H9 (cell line): Measurements from ENCODE around the gene FLOT2. TPM values are rescaled to one million over a fixed set of nuclear protein-coding genes. Genes with fewer than 3 reads are reported as not detected.

ENCODE experiments used
- DNase-seq: peaks from one replicate; pipeline ENCODE4 v3.0.0-alpha.2; 2017
- H2AFZ ChIP-seq: one replicate; pipeline ENCODE4 v1.6.1; 2013; ENCODE audit warnings: mild to moderate bottlenecking, low read length, control low read depth, moderate library complexity
- H2AK5ac ChIP-seq: 2 replicates; pipeline ENCODE4 v1.6.1; 2013; ENCODE audit warnings: low read length, control low read depth, mixed read lengths; ENCODE audit not compliant: insufficient read length
- H2BK120ac ChIP-seq: one replicate; pipeline ENCODE4 v1.6.1; 2013; ENCODE audit warnings: low read depth, mild to moderate bottlenecking, low read length, control low read depth, inconsistent platforms; ENCODE audit not compliant: poor library complexity, severe bottlenecking
- H2BK12ac ChIP-seq: 2 replicates; pipeline ENCODE4 v1.6.1; 2013; ENCODE audit warnings: low read length, control low read depth, mixed read lengths, low read depth; ENCODE audit not compliant: insufficient read length
- H2BK15ac ChIP-seq: 2 replicates; pipeline ENCODE4 v1.6.1; 2013; ENCODE audit warnings: low read depth, low read length, control low read depth
- H2BK20ac ChIP-seq: one replicate; pipeline ENCODE4 v1.6.1; 2013; ENCODE audit warnings: low read depth, mild to moderate bottlenecking, low read length, control low read depth, inconsistent platforms; ENCODE audit not compliant: poor library complexity, severe bottlenecking
- H2BK5ac ChIP-seq: 2 replicates; pipeline ENCODE4 v1.6.1; 2013; ENCODE audit warnings: low read length, control low read depth, mixed read lengths; ENCODE audit not compliant: insufficient read length
- H3K14ac ChIP-seq: 2 replicates; pipeline ENCODE4 v1.6.1; 2013; ENCODE audit warnings: low read length, control low read depth; ENCODE audit not compliant: insufficient read depth
- H3K18ac ChIP-seq: 2 replicates; pipeline ENCODE4 v1.6.1; 2013; ENCODE audit warnings: low read depth, mild to moderate bottlenecking, mixed read lengths, low read length, control low read depth; ENCODE audit not compliant: insufficient read length
- H3K23ac ChIP-seq: 2 replicates; pipeline ENCODE4 v1.6.1; 2013; ENCODE audit warnings: low read length, control low read depth, mixed read lengths, low read depth; ENCODE audit not compliant: insufficient read length
- H3K23me2 ChIP-seq: 2 replicates; pipeline ENCODE4 v1.6.1; 2013; ENCODE audit warnings: low read depth, mild to moderate bottlenecking, mixed read lengths, low read length, control low read depth; ENCODE audit not compliant: insufficient read length, poor library complexity, severe bottlenecking
- H3K27ac ChIP-seq: 2 replicates; pipeline ENCODE4 v1.5.1; 2013; ENCODE audit warnings: low read length, control low read depth, mixed read lengths, low read depth; ENCODE audit not compliant: insufficient read length
- H3K27me3 ChIP-seq: 2 replicates; pipeline ENCODE4 v1.6.1; 2013; ENCODE audit warnings: low read length, control low read depth, inconsistent platforms; ENCODE audit not compliant: insufficient read depth
- H3K4ac ChIP-seq: 2 replicates; pipeline ENCODE4 v1.6.1; 2013; ENCODE audit warnings: low read depth, mild to moderate bottlenecking, control low read depth, inconsistent platforms, low read length, moderate library complexity
- H3K4me1 ChIP-seq: 2 replicates; pipeline ENCODE4 v1.6.1; 2013; ENCODE audit warnings: low read length, control low read depth, inconsistent platforms; ENCODE audit not compliant: insufficient read depth
- H3K4me2 ChIP-seq: 2 replicates; pipeline ENCODE4 v1.6.1; 2013; ENCODE audit warnings: low read length, control low read depth, mixed read lengths; ENCODE audit not compliant: insufficient read length, insufficient read depth
- H3K56ac ChIP-seq: 2 replicates; pipeline ENCODE4 v1.6.1; 2013; ENCODE audit warnings: low read depth, mild to moderate bottlenecking, mixed read lengths, low read length, control low read depth; ENCODE audit not compliant: insufficient read length
- H3K79me1 ChIP-seq: 2 replicates; pipeline ENCODE4 v1.6.1; 2013; ENCODE audit warnings: low read depth, mild to moderate bottlenecking, moderate library complexity, low read length, control low read depth, inconsistent platforms; ENCODE audit not compliant: insufficient read depth, poor library complexity, severe bottlenecking
- H3K79me2 ChIP-seq: 2 replicates; pipeline ENCODE4 v1.6.1; 2013; ENCODE audit warnings: low read length, control low read depth, inconsistent platforms; ENCODE audit not compliant: insufficient read depth
- H3K9ac ChIP-seq: 2 replicates; pipeline ENCODE4 v1.6.1; 2013; ENCODE audit warnings: low read length, control low read depth, mixed read lengths; ENCODE audit not compliant: insufficient read length; ENCODE audit errors: extremely low read depth
- H3K9me3 ChIP-seq: one replicate; pipeline ENCODE4 v1.6.1; 2013; ENCODE audit warnings: low read depth, low read length, inconsistent platforms; ENCODE audit not compliant: control insufficient read depth
- H3T11ph ChIP-seq: one replicate; pipeline ENCODE4 v1.6.1; 2013; ENCODE audit warnings: mild to moderate bottlenecking, low read length, control low read depth, inconsistent platforms
- H4K20me1 ChIP-seq: one replicate; pipeline ENCODE4 v1.6.1; 2013; ENCODE audit not compliant: control insufficient read depth, insufficient read length, insufficient read depth
- H4K5ac ChIP-seq: 2 replicates; pipeline ENCODE4 v1.6.1; 2013; ENCODE audit warnings: low read depth, mild to moderate bottlenecking, mixed read lengths, low read length, control low read depth; ENCODE audit not compliant: insufficient read length
- H4K8ac ChIP-seq: replicated peaks from 2 replicates; pipeline ENCODE4 v1.6.1; 2013; ENCODE audit warnings: low read length, control low read depth, mixed read lengths, low read depth; ENCODE audit not compliant: insufficient read length
- H4K91ac ChIP-seq: 2 replicates; pipeline ENCODE4 v1.6.1; 2013; ENCODE audit warnings: low read depth, mild to moderate bottlenecking, moderate library complexity, mixed read lengths, low read length, control low read depth; ENCODE audit not compliant: insufficient read length
- H3K27ac Mint-ChIP-seq, 3 experiments: 2 replicates in 2 of 3; 3 replicates in 1 of 3; pipeline ENCODE4 v1.8.0; 2020 to 2021; ENCODE audit warnings: mixed read lengths in 3 of 3, mild to moderate bottlenecking in 1 of 3, moderate library complexity in 1 of 3
- H3K27me3 Mint-ChIP-seq: 2 replicates; pipeline ENCODE4 v1.8.0; 2021; ENCODE audit warnings: low read depth, mild to moderate bottlenecking, moderate library complexity, mixed read lengths
- H3K36me3 Mint-ChIP-seq, 3 experiments: 2 replicates in 2 of 3; 3 replicates in 1 of 3; pipeline ENCODE4 v1.8.0; 2020 to 2021; ENCODE audit warnings: low read depth in 3 of 3, mixed read lengths in 3 of 3; ENCODE audit not compliant: insufficient read depth in 1 of 3
- H3K4me1 Mint-ChIP-seq, 2 experiments: 2 replicates each; pipeline ENCODE4 v1.8.0; 2020; ENCODE audit warnings: mixed read lengths in 2 of 2
- H3K4me3 Mint-ChIP-seq, 2 experiments: 2 replicates in 1 of 2; 3 replicates in 1 of 2; pipeline ENCODE4 v1.8.0; 2020 to 2021; ENCODE audit warnings: mild to moderate bottlenecking in 2 of 2, mixed read lengths in 2 of 2, moderate library complexity in 1 of 2
- H3K9me3 Mint-ChIP-seq, 2 experiments: 2 replicates in 1 of 2; 3 replicates in 1 of 2; pipeline ENCODE4 v1.8.0; 2020; ENCODE audit warnings: mild to moderate bottlenecking in 2 of 2, mixed read lengths in 2 of 2, moderate library complexity in 1 of 2
- CTCF ChIP-seq: fragments of 200-600 bp; sonication (generic); conservative IDR thresholded peaks from 3 replicates; pipeline ENCODE4 v1.8.0; 2021; ENCODE audit warnings: antibody characterized with exemption, mild to moderate bottlenecking
- WGBS: extraction: QIAGEN DNeasy Blood & Tissue Kit; methylation state at CpG from one replicate; pipeline ENCODE4 v1.1.7; 2013; ENCODE audit warnings: missing lambda C conversion rate, low lambda C conversion rate, mixed read lengths; ENCODE audit not compliant: insufficient read length; ENCODE audit errors: extremely low coverage; 5-methylcytosine and 5-hydroxymethylcytosine counted together
- total RNA-seq: library from RNA; stranded (reverse); gene quantifications from 2 replicates; pipeline ENCODE4 v1.2.1, GENCODE V29; 2021

The FLOT2 gene
- total RNA-seq, 1 experiment from 2014 or later, result 173 TPM

GRCh38 chr17:28853295-28853694, 44.2 kb downstream of the FLOT2 start:
- Histone ChIP-seq H2BK20ac (no peak overlapping the region), H2AK5ac (no peak overlapping the region), H3K4me1 (no peaks in the 10 kb centered on the region; the same call in 1 of the 2 replicates), H4K5ac (no peak overlapping the region), H3K9me3 (no peaks in the 10 kb centered on the region), H3K79me1 (no peaks in the 10 kb centered on the region), H3K4me2 (no peak overlapping the region), H4K8ac (no peak overlapping the region), H3K56ac (no peak overlapping the region), H3K23ac (no peak overlapping the region), H3T11ph (no peak overlapping the region), H3K14ac (no peak overlapping the region), H4K91ac (no peak overlapping the region), H3K18ac (no peak overlapping the region), H3K4ac (no peak overlapping the region), H3K23me2 (peaks cover 3% of the 10 kb centered on the region), H2BK120ac (no peak overlapping the region), H4K20me1 (no peaks in the 10 kb centered on the region), H3K79me2 (no peaks in the 10 kb centered on the region), H2AFZ (no peak overlapping the region), H2BK12ac (no peak overlapping the region), H3K9ac (no peak overlapping the region), H2BK15ac (no peak overlapping the region), H3K27ac (no peak overlapping the region), H2BK5ac (no peak overlapping the region), H3K27me3 (no peaks in the 10 kb centered on the region)
- H3K36me3 Mint-ChIP-seq, result peaks cover 12 to 19% (median 19%) of the 10 kb centered on the region in 3 experiments
- H3K27me3 Mint-ChIP-seq, result no peaks in the 10 kb centered on the region
- TF ChIP-seq CTCF, result no peak
- 0 out of 7 replicates have a peak overlapping the region, but pooled peaks of 1 of the 3 experiments have one; percentile 28 for H3K27ac Mint-ChIP-seq
- no peak for DNase-seq
- peak overlapping the region in 1 of 2 experiments; percentile 50; a peak in 1 of 5 replicates for H3K4me3 Mint-ChIP-seq
- peaks cover 6 to 10% of the 10 kb centered on the region in 2 experiments for H3K4me1 Mint-ChIP-seq
- H3K9me3 Mint-ChIP-seq, result no peaks in the 10 kb centered on the region
- no CpG with 5 or more reads among the region's 2 CpGs for WGBS
